NCI-H524 treated with DMSO at 0.1 percent for 48 hours (cell line): ENCODE data around the gene ALPP.
"Not testable (repeated sequence)": the region's sequence is repeated elsewhere in the genome, so short reads cannot be mapped to it uniquely, and the experiment has no call there.

Source experiments
- DNase-seq: peaks from one replicate; lab custom pipeline; 2025; lab: John Stamatoyannopoulos, UW

ALPP gene

GRCh38 chr2:232381204-232382031 is 2.9 kb downstream of the ALPP start:
- not testable (repeated sequence) for DNase-seq

- no peak for DNase-seq
These were observed 4.0 kb downstream of the ALPP start for GRCh38 chr2:232382331-232383225.

- DNase-seq, result no peak
These were observed 5.9 kb downstream of the ALPP start for GRCh38 chr2:232384466-232384865.

GRCh38 chr2:232385058-232385457 is 6.5 kb downstream of the ALPP start:
- not testable (repeated sequence) for DNase-seq

GRCh38 chr2:232385660-232386489 is 7.3 kb downstream of the ALPP start:
- DNase-seq, result no peak

- no peak for DNase-seq
These were observed 7.9 kb downstream of the ALPP start for GRCh38 chr2:232386490-232386739.

- DNase-seq, result no peak
These were observed 8.3 kb downstream of the ALPP start for GRCh38 chr2:232386740-232387450.

GRCh38 chr2:232387451-232388171 is 9.1 kb downstream of the ALPP start:
- no peak for DNase-seq

GRCh38 chr2:232388324-232388891 is 9.9 kb downstream of the ALPP start:
- no peak for DNase-seq

- DNase-seq, result no peak
These were observed 10.8 kb downstream of the ALPP start for GRCh38 chr2:232389327-232389726.

- DNase-seq, result no peak
These were observed 12.1 kb downstream of the ALPP start for GRCh38 chr2:232390661-232391060.

GRCh38 chr2:232393556-232393955 is 15.0 kb downstream of the ALPP start:
- no peak for DNase-seq

- not testable (repeated sequence) for DNase-seq
These were observed 15.9 kb downstream of the ALPP start for GRCh38 chr2:232394431-232394830.

GRCh38 chr2:232395586-232395985 is 17.0 kb downstream of the ALPP start:
- no peak for DNase-seq

- DNase-seq, result no peak
These were observed 18.1 kb downstream of the ALPP start for GRCh38 chr2:232396683-232397082.

- DNase-seq, result no peak
These were observed 19.9 kb downstream of the ALPP start for GRCh38 chr2:232398293-232399034.

GRCh38 chr2:232400256-232401015 is 21.9 kb downstream of the ALPP start:
- no peak for DNase-seq

GRCh38 chr2:232402518-232402917 is 24.0 kb downstream of the ALPP start:
- DNase-seq, result no peak

GRCh38 chr2:232405943-232406510 is 27.5 kb downstream of the ALPP start:
- DNase-seq, result no peak
